Measurements from ENCODE around the gene TMEM150B. TPM values are rescaled to one million over a fixed set of nuclear protein-coding genes. Genes with fewer than 3 reads are reported as not detected.
A peak's percentile ranks its signal among the peaks of the same experiment; 100 is the strongest.

Gene TMEM150B
- total and polyA plus RNA-seq, 2 experiments from 2014 or later, result 0.29 TPM; not detected in 1

DNA sequence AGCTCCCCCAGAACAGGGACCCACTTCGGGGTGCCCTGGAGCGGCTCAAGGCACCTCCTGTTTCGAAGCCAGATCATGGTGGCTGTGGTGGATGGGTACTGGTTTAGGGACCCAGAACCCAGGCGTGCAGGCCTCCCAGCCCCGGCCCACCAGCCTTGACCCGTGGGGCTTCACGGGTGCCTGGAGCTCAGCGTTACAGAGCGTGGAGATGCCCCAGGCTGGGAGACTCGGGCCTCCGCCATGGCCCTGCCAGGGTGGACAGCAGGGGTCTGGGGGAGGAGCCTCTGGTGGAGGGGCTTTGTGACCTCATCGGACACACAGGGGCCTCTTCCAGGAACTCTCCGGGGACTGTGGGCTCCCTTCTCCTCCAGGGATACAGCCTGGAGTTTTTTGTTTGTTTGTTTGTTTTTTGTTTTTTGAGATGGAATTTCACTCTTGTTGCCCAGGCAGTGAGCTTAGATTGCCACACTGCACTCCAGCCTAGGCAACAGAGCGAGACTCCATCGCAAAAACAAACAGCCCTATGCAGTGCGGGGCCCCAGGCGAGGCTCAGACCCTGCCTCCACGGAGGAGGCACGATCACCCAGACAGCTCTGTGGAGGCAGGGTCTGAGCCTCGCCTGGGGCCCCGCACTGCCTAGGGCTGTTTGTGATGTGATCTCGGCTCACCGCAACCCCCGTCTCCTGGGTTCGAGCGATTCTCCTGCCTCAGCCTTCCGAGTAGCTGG, 38.0 kb upstream of the TMEM150B start, which contains the start of gene GARIN5B:
TSS of gene GARIN5B (minus strand) at position 271 of the 727 bp plus-strand sequence. CDS start at position 77, 194 bp downstream.
- Mint-ChIP-seq H3K4me3 (no peak within 1 kb of the TSS; the same call in 2 of the 3 replicates), H3K9me3 (no peaks in the 10 kb centered on the region; the same call in 2 of the 3 replicates), H3K36me3 (ENCODE audit: low read depth) (no peaks in the 10 kb centered on the region), H3K27ac (no peak within 1 kb of the TSS), H3K4me1 (peaks cover 13% of the 10 kb centered on the region; the same call in 2 of the 3 replicates), H3K27me3 (ENCODE audit: insufficient read depth, low read depth, poor library complexity) (peaks cover 27% of the 10 kb centered on the region)
- TF ChIP-seq, protein P1, sequence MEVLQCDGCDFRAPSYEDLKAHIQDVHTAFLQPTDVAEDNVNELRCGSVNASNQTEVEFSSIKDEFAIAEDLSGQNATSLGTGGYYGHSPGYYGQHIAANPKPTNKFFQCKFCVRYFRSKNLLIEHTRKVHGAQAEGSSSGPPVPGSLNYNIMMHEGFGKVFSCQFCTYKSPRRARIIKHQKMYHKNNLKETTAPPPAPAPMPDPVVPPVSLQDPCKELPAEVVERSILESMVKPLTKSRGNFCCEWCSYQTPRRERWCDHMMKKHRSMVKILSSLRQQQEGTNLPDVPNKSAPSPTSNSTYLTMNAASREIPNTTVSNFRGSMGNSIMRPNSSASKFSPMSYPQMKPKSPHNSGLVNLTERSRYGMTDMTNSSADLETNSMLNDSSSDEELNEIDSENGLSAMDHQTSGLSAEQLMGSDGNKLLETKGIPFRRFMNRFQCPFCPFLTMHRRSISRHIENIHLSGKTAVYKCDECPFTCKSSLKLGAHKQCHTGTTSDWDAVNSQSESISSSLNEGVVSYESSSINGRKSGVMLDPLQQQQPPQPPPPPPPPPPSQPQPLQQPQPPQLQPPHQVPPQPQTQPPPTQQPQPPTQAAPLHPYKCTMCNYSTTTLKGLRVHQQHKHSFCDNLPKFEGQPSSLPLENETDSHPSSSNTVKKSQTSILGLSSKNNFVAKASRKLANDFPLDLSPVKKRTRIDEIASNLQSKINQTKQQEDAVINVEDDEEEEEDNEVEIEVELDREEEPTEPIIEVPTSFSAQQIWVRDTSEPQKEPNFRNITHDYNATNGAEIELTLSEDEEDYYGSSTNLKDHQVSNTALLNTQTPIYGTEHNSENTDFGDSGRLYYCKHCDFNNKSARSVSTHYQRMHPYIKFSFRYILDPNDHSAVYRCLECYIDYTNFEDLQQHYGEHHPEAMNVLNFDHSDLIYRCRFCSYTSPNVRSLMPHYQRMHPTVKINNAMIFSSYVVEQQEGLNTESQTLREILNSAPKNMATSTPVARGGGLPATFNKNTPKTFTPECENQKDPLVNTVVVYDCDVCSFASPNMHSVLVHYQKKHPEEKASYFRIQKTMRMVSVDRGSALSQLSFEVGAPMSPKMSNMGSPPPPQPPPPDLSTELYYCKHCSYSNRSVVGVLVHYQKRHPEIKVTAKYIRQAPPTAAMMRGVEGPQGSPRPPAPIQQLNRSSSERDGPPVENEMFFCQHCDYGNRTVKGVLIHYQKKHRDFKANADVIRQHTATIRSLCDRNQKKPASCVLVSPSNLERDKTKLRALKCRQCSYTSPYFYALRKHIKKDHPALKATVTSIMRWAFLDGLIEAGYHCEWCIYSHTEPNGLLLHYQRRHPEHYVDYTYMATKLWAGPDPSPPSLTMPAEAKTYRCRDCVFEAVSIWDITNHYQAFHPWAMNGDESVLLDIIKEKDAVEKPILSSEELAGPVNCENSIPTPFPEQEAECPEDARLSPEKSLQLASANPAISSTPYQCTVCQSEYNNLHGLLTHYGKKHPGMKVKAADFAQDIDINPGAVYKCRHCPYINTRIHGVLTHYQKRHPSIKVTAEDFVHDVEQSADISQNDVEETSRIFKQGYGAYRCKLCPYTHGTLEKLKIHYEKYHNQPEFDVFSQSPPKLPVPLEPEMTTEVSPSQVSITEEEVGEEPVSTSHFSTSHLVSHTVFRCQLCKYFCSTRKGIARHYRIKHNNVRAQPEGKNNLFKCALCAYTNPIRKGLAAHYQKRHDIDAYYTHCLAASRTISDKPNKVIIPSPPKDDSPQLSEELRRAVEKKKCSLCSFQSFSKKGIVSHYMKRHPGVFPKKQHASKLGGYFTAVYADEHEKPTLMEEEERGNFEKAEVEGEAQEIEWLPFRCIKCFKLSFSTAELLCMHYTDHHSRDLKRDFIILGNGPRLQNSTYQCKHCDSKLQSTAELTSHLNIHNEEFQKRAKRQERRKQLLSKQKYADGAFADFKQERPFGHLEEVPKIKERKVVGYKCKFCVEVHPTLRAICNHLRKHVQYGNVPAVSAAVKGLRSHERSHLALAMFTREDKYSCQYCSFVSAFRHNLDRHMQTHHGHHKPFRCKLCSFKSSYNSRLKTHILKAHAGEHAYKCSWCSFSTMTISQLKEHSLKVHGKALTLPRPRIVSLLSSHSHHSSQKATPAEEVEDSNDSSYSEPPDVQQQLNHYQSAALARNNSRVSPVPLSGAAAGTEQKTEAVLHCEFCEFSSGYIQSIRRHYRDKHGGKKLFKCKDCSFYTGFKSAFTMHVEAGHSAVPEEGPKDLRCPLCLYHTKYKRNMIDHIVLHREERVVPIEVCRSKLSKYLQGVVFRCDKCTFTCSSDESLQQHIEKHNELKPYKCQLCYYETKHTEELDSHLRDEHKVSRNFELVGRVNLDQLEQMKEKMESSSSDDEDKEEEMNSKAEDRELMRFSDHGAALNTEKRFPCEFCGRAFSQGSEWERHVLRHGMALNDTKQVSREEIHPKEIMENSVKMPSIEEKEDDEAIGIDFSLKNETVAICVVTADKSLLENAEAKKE (CRISPR knock-in tag; IDR thresholded peaks at IDR 0.05), result no peak
- H3K27me3 ChIP-seq (ENCODE audit: insufficient read depth), result peaks cover 18% of the 10 kb centered on the region
- H3K36me3 ChIP-seq (ENCODE audit: insufficient read depth), result no peaks in the 10 kb centered on the region
- no peaks in the 10 kb centered on the region for H3K4me1 ChIP-seq (ENCODE audit: insufficient read depth)
- H3K4me2 ChIP-seq, result 0 out of 2 replicates have a peak within 1 kb of the TSS, but pooled peaks have one; percentile 20
- peak within 1 kb of the TSS; percentile 43; the same call in 1 of the 2 replicates for H2AFZ ChIP-seq
- no peak for DNase-seq (ENCODE audit: low spot score)
- H3K27ac ChIP-seq (ENCODE audit: low read depth), result no peak within 1 kb of the TSS
- ATAC-seq, result peak; percentile 54
- H3K9me2 ChIP-seq (ENCODE audit: insufficient read depth), result no peaks in the 10 kb centered on the region
- no peaks in the 10 kb centered on the region for H3K79me2 ChIP-seq (replicated peaks; ENCODE audit: insufficient read depth)
- H3K4me3 ChIP-seq, result no peak within 1 kb of the TSS
- no peaks in the 10 kb centered on the region; the same call in 1 of the 2 replicates for H3F3A ChIP-seq (replicated peaks; ENCODE audit: low read depth)
- H4K20me1 ChIP-seq (replicated peaks; ENCODE audit: insufficient read depth), result no peaks in the 10 kb centered on the region

DNA sequence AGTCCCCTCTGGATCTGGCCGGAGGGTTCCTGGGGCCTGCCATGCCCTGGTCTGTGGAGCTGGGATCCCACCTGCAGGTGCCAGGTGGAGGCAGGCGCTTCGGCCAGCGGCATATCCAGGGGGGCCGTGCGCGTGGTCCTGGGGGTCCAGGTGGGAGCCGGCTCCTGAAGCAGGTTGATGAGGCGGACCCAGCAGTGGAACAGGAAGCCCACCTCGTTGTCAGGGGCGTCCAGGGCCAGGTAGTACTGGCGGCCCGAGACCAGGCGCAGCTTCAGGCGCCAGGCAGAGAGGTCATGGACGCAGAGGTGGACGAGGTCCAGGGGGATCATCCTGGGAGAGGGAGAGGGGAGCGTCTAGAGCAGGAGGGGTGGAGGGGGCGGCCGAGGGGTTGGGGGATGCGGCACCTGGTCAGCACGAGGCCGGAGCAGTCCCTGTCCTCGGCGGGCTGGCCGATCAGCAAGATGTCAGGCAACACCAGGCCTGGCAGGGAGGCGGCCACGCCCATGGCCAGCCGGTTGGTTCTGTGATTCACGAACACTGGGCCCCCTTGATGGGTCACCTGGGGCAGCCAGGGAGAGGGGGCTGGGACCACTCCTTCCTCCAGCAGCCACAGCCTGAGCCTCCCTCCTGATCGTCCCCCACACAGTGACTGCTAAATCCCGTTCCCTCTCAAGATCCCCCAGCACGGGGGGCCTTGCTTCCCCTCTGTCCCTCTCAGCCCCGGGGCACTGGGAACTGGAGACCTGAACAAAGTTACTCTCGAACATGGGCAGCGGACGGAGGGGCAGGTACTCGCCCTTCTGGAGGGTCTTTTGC, 37.2 kb upstream of the TMEM150B start:
- Histone ChIP-seq H3K27me3 (ENCODE audit: insufficient read depth) (peaks cover 14% of the 10 kb centered on the region; the same call in 1 of the 2 replicates), H3K27ac (ENCODE audit: low read depth) (no peak overlapping the region), H3K4me1 (ENCODE audit: insufficient read depth) (no peaks in the 10 kb centered on the region), H3K9me2 (ENCODE audit: insufficient read depth) (no peaks in the 10 kb centered on the region), H4K20me1 (replicated peaks; ENCODE audit: insufficient read depth) (no peaks in the 10 kb centered on the region), H2AFZ (peak overlapping the region; percentile 43; the same call in 1 of the 2 replicates), H3K36me3 (ENCODE audit: insufficient read depth) (no peaks in the 10 kb centered on the region), H3K4me2 (0 out of 2 replicates have a peak overlapping the region, but pooled peaks have one; percentile 20), H3K4me3 (no peak overlapping the region), H3F3A (replicated peaks; ENCODE audit: low read depth) (no peaks in the 10 kb centered on the region; the same call in 1 of the 2 replicates), H3K79me2 (replicated peaks; ENCODE audit: insufficient read depth) (no peaks in the 10 kb centered on the region)
- no peak overlapping the region for H3K27ac Mint-ChIP-seq
- no peaks in the 10 kb centered on the region; the same call in 2 of the 3 replicates for H3K9me3 Mint-ChIP-seq
- H3K36me3 Mint-ChIP-seq (ENCODE audit: low read depth), result no peaks in the 10 kb centered on the region
- ATAC-seq (peak; percentile 10; the same call in 2 of the 3 replicates), DNase-seq (ENCODE audit: low spot score) (no peak)
- H3K4me3 Mint-ChIP-seq, result no peak overlapping the region
- H3K4me1 Mint-ChIP-seq, result peaks cover 13% of the 10 kb centered on the region; the same call in 2 of the 3 replicates
- peaks cover 26% of the 10 kb centered on the region for H3K27me3 Mint-ChIP-seq (ENCODE audit: insufficient read depth, low read depth, poor library complexity)
- TF ChIP-seq CREB1 (CRISPR knock-in tag; IDR thresholded peaks at IDR 0.05; ENCODE audit: low read depth) (no peak), NANOG (IDR thresholded peaks at IDR 0.05; ENCODE audit: borderline replicate concordance) (no peak)
- TF ChIP-seq, protein P2, sequence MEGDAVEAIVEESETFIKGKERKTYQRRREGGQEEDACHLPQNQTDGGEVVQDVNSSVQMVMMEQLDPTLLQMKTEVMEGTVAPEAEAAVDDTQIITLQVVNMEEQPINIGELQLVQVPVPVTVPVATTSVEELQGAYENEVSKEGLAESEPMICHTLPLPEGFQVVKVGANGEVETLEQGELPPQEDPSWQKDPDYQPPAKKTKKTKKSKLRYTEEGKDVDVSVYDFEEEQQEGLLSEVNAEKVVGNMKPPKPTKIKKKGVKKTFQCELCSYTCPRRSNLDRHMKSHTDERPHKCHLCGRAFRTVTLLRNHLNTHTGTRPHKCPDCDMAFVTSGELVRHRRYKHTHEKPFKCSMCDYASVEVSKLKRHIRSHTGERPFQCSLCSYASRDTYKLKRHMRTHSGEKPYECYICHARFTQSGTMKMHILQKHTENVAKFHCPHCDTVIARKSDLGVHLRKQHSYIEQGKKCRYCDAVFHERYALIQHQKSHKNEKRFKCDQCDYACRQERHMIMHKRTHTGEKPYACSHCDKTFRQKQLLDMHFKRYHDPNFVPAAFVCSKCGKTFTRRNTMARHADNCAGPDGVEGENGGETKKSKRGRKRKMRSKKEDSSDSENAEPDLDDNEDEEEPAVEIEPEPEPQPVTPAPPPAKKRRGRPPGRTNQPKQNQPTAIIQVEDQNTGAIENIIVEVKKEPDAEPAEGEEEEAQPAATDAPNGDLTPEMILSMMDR (conservative IDR thresholded peaks at IDR 0.05; ENCODE audit: low read depth in 2 of 2), result no peak

Measured in GM23338 (cell line).